Activated T-helper 1 cell treated with Interleukin-2 at 50 U/mL for 16 hours (primary cell): ENCODE measurements around the gene CAMK2G.
A peak's percentile ranks its signal among the peaks of the same experiment; 100 is the strongest.
"Not testable (repeated sequence)": the region's sequence is repeated elsewhere in the genome, so short reads cannot be mapped to it uniquely, and the experiment has no call there.

ENCODE experiments used
- DNase-seq: peaks from one replicate; pipeline ENCODE4 v3.0.0-alpha.2; 2020; ENCODE audit warnings: low read depth

The CAMK2G gene

GRCh38 chr10:73902351-73902750, 28.0 kb upstream of the CAMK2G start:
- no peak for DNase-seq

- DNase-seq, result no peak
Observed at GRCh38 chr10:73901261-73901660, 26.9 kb upstream of the CAMK2G start.

DNA sequence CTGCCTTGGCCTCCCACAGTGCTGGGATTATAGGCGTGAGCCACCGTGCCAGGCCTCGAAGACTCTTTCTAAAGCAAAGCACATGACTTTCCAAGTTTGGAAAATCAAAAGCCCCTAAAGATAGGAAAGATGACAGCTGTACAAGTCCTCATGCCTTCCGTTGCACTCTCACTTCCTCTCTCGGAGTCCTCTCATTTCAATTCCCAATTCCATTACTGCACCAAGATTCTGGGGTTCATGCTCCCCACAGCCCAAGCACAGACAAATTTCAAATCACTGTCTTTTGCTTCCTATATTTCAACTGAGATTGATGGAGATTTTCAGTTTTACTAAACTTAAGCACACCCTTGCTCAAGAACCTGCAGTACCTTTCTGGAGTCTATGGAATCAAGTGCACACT, 25.7 kb upstream of the CAMK2G start:
- no peak for DNase-seq

GRCh38 chr10:73899423-73899822, 25.1 kb upstream of the CAMK2G start:
- DNase-seq, result no peak

- DNase-seq, result no peak
Observed at GRCh38 chr10:73898730-73899410, 24.5 kb upstream of the CAMK2G start.

DNA sequence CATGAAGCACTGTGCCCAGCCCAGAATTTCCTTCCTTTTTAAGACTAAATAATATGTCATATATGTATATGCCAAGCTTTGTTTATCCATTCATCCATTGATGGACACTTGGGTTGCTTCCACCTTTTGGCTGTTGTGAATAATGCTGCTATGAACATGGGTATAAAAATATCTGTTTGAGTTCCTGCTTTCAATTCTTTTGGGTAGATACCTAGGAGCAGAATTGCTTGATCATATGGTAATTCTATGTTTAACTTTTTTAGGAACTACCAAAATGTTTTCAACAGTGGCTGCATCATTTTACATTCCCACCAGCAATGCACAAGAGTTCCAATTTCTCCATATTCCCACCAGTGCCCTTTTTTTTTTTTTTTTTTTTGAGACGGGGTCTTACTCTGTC, 23.3 kb upstream of the CAMK2G start:
- no peak for DNase-seq

DNA sequence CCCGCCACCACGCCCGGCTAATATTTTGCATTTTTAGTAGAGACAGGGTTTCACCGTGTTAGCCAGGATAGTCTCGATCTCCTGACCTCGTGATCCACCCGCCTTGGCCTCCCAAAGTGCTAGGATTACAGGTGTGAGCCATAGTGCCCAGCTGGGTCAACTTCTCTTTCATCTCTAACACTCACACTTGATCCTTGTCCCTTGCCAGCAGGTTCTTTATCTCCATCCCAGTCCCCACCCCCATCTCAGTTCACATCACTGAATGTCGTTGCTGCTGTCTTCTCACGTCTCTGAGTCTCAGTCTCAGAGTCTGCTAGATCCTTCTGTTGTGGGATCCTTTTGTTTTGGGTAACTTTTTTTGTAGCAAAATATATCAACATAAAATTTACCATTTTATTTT, 21.0 kb upstream of the CAMK2G start:
- DNase-seq, result not testable (repeated sequence)

- DNase-seq, result no peak
Observed at GRCh38 chr10:73894245-73894971, 20.1 kb upstream of the CAMK2G start.

DNA sequence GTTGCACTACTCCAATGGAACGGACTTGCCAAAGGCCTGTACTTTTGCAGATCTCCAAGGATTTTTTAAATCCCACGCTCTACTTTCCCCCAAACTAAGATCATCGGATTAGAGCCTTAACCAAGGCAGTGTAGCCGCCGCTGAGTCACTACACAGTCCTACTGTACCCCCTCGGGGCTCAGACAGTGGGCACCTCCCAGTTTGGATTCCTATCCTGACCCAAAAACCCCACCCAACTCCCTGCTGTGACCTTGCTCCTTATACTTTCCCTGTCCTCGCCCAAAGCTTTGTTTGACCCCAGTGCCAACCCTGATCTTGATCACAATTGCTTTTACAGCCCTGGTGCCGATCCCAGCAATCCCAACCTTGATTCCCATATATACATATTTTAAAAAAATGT, 19.1 kb upstream of the CAMK2G start:
- no peak for DNase-seq

- no peak for DNase-seq
Observed at GRCh38 chr10:73892310-73893030, 18.1 kb upstream of the CAMK2G start.

DNA sequence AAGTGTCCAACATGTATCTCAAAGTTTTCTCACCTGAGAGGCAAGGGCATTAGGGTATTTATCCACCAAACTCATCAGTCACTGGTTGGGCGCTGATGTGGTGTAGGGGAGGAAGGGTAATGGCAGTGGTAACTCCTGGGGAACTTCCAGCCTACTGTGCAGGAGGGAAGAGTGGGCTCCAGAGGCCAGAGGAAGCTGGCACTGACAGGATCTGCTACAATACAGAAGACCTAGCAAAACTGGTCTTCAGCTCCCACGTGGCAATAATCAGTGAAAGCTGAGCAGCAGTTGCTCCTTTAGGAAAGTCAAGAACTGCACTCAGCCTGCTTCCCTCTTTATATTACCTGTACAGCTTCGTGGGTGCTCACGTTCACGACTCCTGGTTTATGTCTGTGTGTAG, 17.2 kb upstream of the CAMK2G start:
- no peak for DNase-seq

- not testable (repeated sequence) for DNase-seq
Observed at GRCh38 chr10:73890830-73891229, 16.5 kb upstream of the CAMK2G start.

DNA sequence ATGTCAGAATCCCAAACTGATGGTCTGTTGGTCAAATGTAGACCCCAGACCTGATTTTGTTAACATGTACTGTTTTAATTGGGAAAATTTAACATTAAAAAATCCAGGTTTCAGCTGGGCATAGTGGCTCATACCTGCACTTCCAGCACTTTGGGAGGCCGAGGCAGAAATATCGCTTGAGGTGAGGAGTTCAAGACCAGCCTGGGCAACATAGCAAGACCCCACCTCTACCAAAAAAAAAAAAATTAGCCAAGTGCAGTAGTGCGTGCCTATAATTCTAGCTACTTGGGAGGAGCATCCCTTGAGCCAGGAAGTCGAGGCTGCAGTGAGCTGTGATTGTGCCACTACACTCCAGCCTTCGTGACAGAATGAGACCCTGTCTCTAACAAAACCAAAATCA, 15.9 kb upstream of the CAMK2G start:
- no peak for DNase-seq

- DNase-seq, result not testable (repeated sequence)
Observed at GRCh38 chr10:73889416-73889815, 15.1 kb upstream of the CAMK2G start.

GRCh38 chr10:73889014-73889413, 14.7 kb upstream of the CAMK2G start:
- DNase-seq, result no peak

GRCh38 chr10:73888514-73888913, 14.2 kb upstream of the CAMK2G start:
- no peak for DNase-seq

- no peak for DNase-seq
Observed at GRCh38 chr10:73887294-73888039, 13.1 kb upstream of the CAMK2G start.

GRCh38 chr10:73886661-73887293, 12.4 kb upstream of the CAMK2G start:
- DNase-seq, result no peak

GRCh38 chr10:73886085-73886529, 11.8 kb upstream of the CAMK2G start:
- DNase-seq, result peak; percentile 44

DNA sequence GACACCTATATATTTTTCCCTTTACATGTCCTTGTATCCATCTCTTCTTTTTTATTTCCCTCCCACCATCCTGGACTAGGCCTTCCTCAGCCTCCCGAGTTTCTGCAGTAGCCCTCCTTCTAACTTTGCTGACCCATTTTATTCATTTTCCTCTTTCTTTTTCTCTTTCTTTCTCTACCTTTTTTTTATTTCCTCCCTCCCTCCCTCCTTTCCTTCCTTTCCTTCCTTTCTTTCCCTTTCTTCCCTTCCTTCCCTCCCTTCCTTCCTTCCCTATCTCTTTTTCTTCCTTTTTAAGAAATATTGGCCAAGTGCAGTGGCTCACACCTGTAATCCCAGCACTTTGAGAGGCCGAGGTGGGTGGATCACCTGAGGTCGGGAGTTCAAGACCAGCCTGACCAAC, 9.7 kb upstream of the CAMK2G start:
- DNase-seq, result no peak

DNA sequence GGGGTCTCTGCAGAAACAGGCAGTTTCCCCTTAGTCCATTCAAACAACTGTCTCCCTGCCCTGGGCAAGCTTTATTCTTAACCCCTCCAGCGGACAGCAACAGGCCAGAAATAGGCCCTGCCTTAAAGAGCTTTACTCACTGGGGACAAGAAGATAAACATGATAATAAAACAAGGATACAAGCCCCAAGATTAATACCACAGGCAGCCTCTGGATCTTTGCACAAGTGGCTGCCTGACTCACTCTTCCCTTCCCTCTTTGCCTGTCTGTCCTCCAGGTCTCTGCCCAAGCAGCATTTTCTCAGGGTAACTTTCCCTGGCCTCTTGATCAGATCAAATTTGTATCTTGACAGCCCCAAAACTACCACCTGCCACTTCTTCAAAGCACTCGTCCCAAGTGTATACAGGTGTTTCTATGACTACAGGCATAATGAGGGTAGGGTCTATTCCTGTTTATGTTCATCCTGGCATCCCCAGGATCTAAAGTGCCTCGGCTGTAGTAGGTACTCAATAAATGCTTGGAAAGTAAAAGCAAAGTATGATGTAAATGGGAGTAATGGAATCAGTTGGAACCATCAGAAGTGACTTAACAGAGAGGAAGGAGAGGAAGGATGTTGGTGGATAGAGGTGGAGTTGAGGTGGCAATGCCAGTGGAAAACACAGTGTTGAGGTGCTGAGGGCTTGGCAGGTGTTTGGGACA, 7.0 kb upstream of the CAMK2G start:
- DNase-seq, result no peak
